T follicular helper cell (primary cell): ENCODE measurements around the gene PROZ.

Experiments
- DNase-seq: peaks from one replicate; pipeline ENCODE4 v3.0.0-alpha.2; 2020; ENCODE audit warnings: low read depth

The PROZ gene

DNA sequence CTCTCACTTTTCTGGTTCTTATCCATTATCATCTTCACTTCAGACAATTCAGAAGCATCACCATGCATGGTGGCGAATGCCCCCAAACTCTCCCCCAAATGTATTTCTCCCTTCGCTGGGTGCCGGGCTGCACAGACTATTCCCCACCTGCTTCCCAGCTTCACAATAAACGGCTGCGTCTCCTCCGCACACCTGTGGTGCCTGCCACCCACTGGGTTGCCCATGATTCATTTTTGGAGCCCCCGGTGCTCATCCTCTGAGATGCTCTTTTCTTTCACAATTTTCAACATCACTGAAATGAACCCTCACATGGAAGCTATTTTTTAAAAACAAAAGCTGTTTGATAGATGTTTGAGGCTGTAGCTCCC, 38.6 kb upstream of the PROZ start:
- no peak for DNase-seq

GRCh38 chr13:113120300-113121182, 37.9 kb upstream of the PROZ start:
- no peak for DNase-seq

DNA sequence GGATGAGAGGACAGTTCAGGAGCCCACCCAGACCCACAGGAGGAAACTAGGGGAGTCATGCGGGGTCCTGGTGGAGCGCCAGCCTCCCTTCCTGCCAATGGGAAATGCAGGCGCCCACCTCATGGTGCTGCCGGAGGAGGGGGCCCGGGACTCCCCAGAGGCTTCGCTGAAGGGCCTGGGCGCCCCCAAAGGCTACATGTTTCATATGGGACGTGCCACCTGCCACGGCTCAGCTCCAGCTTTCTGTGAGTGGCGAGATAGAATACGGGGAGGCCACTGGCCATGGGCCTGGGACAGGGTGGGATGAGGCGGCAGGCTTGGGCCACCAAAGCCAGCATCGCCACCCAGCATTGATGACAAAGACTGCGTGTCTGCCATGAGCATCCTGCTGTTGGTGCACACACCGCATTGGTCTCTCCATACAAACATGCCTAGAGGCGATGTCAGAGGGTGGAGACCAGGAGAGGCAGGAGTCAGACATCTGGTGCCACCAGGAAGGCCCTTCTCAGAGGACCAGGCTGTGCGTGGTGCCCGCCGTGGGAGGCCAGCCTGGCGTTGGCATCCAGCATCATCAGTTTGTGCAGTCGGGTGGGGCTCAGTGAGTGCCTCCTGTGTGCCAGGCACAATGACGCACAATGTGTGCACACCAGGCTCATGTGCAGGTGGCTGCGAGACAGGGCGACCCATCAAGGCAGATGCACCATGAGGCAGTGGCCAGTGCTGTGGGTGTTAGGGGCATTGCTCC, 37.1 kb upstream of the PROZ start:
- DNase-seq: no peak

GRCh38 chr13:113121928-113122471, 36.4 kb upstream of the PROZ start:
- no peak for DNase-seq

DNA sequence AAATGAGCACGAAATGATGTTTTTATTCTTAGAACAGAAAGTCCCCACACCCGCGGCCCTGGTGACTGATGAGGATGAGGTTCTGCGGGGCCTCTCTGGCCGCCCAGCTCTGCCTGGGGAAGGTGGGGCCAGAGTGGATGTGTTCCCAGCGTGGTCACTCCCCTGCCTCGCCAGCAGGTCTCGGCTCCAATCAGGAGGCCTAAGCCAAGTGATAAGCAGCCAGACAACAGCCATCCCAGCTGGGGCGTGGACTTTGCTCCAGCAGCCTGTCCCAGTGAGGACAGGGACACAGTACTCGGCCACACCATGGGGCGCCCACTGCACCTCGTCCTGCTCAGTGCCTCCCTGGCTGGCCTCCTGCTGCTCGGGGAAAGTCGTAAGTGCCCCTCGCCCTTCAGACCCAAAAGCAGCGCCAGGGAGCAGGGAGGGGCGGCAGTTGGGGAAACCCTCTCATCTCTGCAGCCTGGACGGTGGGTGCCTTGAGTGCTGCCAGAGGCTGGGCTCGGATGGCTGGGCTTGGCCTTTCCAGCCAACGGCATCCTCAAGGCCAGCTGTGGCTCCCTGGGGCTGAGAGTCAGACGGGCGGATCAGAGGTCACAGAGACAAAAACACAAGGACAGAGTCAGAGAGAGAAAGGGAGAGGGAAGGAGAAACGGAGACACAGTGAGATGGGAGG, 35.8 kb upstream of the PROZ start, which contains the start of gene F10:
F10 (plus strand) TSS at position 250 of the 676 bp plus-strand sequence; CDS start at position 307, 57 bp downstream.
- DNase-seq: no peak

DNA sequence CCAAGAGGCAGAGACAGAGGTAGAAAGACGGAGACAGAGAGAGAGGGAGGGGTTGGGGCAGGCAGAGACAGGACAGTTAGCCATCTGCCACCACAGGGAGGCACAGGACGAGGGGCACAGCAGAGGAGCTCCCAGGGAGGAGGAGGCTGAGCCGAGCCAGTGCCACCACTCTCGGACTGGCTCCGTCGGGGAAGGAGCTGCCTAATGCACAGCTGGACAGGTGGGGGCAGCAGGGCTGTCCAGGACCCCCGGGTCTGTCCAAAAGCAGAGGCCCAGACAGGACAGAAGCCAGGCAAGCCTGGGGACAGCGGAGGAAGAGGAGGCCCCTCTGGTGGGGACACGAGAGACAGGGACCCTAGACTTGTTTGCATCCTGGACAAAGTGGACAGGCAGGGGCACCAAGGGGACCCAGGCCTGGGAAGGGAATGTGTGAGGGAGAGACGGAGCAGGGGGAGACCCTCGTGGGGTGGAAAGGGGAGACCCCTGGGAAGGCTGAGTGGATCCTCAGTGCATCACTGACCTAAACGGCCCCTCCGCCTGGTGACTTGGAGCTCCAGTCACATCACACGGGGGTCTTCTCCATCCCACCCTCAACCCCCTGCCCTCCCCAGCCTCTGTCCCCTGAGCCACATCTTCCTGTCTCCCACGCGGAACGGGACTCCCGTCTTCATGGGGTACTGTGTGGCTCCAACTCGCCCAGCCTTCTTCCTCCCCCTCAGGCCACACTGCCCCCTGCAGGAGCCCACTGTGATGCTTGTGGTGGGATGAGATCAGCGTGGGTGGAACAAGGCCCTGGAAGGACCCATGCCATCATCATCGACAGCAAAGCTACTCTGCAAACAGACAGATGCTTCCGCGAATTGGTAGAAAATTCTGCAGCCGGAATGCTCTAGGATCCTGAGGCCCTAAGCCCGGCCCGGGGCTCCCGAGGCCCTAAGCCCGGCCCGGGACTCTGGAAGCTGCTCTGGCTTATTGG, 34.9 kb upstream of the PROZ start:
- no peak for DNase-seq

DNA sequence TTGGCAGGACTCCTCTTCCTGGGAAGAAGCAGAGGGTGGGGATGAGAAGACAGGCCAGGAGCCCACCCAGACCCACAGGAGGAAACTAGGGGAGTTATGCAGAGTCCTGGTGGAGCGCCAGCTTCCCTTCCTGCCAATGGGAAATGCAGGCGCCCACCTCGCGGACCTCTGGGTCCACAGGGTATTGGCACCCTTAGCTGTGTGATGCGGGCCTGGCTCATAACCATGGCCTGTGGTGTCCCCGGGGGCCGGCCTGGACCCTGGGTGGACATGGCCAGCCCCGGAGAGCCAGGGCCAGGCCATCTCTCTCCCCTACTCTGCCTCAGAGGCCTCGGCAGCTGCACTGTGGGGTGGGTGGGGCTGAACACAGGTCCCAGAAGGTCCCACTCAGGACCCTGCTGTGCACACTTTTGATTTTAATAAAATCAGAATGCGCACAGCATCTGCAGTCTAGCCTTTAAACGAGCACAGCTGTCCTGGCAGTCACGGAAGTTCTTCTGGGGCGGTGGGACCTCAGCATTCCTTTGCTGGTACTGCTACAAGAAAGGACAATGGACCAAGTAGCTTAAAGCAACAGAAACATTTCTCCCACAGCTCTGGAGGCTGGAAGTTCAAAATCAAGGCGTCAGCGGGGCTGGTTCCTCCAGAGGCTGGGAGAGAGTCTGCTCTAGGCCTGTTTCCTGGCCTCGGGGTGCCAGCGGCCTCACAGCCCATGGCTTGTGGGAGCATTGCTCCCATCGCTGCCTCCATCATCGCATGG, 34.1 kb upstream of the PROZ start:
- DNase-seq: no peak

GRCh38 chr13:113125506-113126264, 32.8 kb upstream of the PROZ start:
- no peak for DNase-seq

DNA sequence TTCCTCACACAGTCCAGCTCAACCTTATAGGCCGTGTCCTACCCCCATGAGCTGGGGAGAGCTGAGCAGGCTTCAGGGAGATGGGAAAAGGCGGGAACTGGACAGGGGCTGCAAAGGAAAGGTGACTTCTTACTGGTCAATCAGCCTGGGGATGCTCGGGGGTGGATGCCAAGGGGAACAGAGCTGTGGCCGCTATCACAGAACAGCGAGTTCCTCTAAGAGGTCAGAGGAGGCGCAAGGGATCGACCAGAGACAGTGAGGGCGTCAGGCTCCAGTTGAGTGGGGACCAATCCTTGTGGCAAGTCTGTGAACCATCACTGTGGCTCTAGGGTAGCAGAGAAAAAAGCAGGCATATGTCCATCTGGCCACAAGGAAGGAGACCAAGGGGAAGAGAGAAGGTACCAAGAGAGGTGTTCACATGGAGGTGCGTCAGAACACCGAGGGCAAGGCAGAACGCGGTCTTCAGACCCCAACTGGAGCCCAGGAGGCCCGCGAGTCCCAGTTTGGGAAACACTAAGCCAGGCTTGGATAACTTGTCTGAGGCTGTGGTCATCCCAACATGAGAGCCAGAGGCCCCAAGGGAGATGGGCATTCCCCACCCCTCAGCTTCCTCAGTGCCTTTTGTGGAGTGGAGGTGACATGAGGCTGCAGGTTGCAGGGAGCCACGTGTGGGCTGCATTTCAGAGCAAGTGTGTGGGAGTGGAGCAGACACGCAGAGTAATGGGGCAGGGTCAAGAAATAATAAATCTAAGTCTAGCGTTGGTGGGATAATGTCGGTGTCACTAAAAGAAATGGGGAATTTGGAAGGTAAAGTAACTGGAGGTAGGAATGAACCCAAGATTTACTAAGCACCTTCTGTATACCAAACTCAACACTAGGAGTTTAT, 31.9 kb upstream of the PROZ start:
- DNase-seq: no peak

DNA sequence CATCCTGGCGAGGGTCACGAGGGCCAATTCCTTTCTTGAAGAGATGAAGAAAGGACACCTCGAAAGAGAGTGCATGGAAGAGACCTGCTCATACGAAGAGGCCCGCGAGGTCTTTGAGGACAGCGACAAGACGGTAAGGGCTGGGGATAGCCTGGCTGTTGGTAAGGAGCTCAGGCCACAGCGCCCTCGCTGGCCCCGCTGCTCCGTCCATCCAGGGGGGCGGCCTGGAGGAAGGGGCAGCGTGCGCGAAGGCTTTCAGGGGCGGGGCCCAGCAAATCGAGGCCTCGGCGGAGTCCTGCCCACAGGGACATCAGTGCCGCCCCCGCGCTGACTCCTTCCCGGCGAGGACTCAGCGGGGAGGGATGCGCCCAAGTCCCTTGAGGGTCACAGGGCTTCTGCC, 29.0 kb upstream of the PROZ start:
- no peak for DNase-seq

DNA sequence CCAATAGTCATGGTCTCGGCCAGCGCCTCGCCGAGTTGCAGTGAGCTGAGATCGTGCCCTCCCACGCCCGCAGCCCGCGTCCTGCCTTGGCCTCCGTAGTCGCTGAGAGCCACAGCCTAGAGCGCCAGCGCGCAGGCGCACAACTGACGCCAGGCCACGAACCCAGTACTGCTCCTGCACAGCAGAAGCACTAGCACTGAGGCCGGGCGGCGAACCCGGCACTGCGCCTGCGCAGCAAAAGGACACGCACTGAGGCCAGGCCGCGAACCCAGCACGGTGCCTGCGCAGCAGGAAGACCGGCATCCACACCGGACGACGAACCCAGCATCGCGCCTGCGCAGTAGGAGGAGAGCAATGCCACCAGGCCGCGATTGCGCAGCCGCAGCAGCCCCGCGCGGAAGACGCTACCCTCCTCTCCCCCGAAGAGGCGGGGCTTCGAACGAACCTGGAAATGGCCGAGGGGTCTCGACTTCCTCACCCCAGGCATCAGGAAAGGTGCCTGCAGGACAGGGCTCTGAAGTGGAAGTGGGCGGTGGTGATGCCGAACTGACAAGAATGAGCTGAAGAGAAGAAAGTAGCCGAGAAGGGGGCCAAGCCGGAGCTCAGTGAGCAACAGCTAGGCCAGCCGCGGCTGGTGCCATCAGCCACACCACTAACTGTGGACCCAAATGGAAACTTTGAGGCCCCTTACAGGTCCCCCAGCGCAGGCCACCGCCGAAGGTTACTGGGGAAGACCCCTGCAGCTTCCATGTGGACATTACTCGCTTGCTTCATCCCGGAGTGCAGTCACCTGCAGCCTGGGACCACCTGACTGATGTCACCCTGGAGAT, 28.3 kb upstream of the PROZ start:
- DNase-seq: no peak

- no peak for DNase-seq
Observed at GRCh38 chr13:113135281-113135760, 23.1 kb upstream of the PROZ start.

GRCh38 chr13:113137691-113138298, 20.7 kb upstream of the PROZ start:
- DNase-seq: no peak

GRCh38 chr13:113138792-113139551, 19.5 kb upstream of the PROZ start:
- DNase-seq: no peak

GRCh38 chr13:113139577-113139976, 18.9 kb upstream of the PROZ start:
- no peak for DNase-seq
